GM12872 (cell line): ENCODE data around the gene TENT4A.

Experiments used
- TF ChIP-seq, protein P1 (sequence below): IDR thresholded peaks from 3 replicates; pipeline ENCODE4 v1.5.1; 2011; ENCODE audit warnings: low read depth, mild to moderate bottlenecking, low read length, moderate library complexity; ENCODE audit not compliant: insufficient read depth

The TENT4A gene

DNA sequence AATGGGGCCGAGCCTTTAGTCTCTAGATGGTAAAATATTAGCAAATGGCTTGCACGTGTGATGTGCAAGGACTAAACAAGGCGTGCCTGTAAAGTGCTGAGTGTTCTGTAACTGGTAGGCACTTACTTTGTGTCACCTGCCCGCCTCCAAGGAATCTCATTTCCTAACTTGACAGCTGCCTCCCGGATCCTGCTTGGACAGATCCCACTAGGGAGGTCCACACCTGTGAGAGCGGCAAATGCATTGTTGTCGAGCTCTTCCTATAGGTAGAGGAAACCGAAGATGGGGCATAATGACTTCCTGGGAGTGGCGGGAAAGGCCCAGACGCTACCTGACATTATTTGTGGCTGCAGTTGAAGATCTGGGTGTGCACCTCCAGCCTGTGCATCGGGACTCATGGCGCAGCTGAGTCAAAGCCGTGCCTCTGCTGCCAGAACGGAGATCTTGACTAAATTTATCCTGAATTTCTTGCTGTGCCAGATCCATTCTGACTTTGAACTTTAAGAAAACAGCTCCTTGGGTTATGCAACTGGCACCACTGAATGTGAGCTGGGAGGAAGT is 79.8 kb downstream of the TENT4A start:
- TF ChIP-seq, protein P1, sequence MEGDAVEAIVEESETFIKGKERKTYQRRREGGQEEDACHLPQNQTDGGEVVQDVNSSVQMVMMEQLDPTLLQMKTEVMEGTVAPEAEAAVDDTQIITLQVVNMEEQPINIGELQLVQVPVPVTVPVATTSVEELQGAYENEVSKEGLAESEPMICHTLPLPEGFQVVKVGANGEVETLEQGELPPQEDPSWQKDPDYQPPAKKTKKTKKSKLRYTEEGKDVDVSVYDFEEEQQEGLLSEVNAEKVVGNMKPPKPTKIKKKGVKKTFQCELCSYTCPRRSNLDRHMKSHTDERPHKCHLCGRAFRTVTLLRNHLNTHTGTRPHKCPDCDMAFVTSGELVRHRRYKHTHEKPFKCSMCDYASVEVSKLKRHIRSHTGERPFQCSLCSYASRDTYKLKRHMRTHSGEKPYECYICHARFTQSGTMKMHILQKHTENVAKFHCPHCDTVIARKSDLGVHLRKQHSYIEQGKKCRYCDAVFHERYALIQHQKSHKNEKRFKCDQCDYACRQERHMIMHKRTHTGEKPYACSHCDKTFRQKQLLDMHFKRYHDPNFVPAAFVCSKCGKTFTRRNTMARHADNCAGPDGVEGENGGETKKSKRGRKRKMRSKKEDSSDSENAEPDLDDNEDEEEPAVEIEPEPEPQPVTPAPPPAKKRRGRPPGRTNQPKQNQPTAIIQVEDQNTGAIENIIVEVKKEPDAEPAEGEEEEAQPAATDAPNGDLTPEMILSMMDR, result no peak

GRCh38 chr5:6801236-6801635 is 88.0 kb downstream of the TENT4A start:
- TF ChIP-seq, protein P1, result no peak

GRCh38 chr5:6803981-6804550 is 90.8 kb downstream of the TENT4A start:
- TF ChIP-seq, protein P1, result no peak

GRCh38 chr5:6804766-6805501 is 91.7 kb downstream of the TENT4A start:
- TF ChIP-seq, protein P1, result no peak

DNA sequence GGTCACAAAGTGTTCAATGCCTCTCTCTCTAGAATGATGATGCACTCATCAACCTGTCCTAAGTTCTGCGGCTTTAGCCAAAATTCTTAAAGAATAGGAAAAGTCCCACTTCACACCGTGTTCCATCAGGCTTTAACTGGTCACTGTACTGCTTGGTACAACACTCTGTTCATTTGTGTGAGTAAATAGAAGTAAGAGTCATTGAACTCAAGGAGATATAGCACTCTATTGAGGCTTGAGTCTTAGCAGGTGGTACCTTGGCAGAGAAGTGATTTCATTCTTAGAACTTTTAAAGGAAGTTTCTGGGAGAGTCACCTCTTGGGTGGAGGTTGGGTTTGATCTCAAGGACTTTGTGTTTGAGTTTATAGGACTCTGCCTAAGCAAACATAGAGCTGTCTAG is 92.6 kb downstream of the TENT4A start:
- TF ChIP-seq, protein P1, result no peak
